ENCODE measurements around the gene PTPRCAP.
"Not testable (repeated sequence)": the region's sequence is repeated elsewhere in the genome, so short reads cannot be mapped to it uniquely, and the experiment has no call there.

The PTPRCAP gene

DNA sequence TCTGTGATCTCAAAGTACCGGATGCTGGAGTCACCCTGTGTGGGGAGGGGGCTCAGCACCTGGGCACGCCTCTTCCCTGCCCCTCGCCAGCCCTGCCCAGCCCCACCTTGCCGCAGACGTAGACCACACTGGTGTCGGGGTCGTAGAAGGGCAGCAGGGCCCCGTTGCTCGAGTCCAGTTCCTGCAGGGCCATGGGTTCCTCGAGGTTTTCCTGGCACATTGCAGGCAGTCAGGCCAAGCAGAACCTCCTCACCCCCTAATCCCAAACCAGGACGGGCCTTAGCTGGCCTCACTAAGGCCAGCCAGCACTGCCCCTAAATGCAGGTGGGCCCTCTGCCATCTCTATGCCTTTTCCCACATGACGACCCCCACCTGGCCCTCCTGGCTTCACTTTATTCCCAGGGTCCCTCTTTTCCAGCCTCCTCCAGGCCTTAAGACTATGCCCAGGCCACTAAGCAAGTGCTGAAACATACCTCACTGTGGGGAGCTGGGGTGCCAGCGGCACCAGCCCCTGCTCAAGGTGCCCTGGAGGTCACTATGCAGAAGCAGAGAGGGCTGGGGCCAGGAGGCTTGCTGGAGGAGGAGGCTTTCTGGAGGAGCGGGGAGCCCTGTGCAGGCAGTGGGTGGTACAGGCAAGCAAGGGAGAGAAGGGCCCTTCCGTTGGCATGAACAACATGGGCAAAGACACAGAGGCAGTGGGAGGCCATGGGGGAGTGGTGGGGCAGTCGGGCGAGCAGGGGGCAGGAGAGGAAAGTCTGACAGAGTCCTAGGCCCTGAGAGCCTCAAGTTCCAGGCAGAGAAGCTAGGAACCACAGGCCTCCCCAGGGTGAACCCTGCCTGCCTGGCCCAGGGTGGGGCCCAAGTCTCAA lies 3.0 kb upstream of the PTPRCAP start:
- no peak for DNase-seq (ENCODE audit: low spot score)

DNA sequence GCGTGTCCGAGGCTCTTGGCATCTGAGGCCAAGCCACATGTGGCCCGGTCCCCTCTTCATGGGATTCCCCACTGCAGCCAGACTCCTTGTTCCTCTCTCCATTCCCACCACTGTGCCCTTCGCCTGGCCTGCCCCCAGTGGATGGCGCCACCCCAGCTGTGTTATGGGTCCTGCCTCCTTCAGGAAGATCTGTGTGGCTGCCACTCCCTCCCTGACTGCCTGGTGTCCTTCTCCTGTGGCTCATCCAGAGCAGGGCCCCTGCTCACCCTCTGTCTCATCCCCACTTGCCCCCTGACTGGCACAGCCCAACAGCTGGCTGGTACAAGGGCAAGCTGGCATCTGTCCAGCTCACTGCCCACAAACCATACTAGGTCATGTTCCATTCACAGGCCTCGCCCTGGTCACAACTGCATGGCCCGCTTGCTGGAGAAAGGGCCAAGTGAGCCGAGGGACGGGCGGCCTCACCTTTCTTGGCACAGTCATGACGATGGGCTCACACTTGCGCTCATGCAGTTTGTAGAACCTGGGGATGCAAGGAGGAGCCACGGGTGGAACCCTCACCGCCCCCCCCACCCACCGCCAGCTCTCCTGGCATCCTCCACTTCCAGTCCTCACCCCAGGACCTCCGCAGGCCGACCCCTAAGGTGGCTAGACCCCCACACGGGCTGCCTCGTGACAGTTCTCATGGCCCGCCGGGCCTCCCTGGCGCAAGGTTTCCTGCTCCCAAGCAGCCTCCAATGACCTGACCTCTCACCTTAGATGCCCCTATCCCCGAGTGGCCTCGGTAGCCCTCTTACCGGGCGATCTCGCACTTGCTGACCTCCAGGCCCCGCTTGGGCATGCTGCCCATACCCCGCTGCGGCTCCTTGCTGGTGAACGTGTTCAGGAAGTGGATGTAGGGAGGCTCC lies 2.1 kb upstream of the PTPRCAP start:
- no peak for DNase-seq (ENCODE audit: low spot score)

DNA sequence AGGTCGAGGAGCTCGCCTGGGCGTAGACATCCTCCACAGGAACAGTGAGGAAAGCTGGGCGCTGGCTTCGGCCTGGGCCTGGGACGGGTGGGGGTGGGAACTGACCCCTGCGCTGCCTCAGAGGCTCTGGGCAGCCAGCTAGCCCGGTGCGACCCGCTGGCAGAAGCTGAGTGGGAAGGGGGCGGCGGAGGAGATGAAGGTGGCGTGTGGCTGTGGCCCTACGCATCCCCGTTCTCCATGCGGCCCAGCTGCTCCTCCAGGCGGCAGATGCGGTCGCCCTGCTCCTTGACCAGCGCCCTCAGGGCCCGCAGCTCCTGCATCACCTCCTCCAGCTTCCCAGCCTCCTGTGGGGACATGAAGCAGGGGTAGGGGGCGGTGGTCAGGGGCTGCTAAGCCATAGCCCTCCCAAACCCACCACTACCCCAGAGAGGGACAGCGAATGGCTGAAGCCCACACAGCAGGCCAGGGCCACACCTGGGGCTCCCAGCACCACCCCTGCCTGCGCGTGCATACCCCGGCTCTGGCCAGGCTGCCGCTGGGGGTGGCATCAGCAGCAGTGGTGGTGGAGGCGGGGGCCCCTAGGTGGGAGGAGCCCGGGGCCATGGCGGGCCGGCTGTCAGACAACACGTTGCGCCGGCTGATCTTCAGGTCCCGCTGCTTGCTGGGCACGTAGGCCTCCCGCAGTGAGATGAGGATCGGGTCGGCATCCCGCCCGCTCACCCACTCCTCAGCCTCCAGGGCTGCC lies 848 bp upstream of the PTPRCAP start:
- peak; percentile 71 for DNase-seq (ENCODE audit: low spot score)

DNA sequence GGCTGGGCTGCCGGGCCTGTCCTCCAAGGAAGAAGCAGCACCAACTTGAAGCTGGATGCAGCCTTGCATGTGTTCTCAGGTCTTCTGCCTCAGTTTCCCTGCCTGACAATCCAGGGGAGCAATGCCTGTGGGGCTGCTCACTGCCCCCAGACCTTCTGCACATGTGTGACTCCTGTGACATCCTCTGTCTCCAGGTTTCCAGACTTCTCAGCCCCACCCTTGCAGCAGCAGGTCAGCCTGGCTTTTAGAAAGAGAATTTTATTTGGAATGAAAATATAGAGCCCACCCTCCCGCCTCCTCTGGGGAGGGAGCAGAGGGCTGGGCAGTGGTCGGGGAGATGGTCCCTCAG lies 301 bp upstream of the PTPRCAP start:
- DNase-seq (ENCODE audit: low spot score), result no peak

DNA sequence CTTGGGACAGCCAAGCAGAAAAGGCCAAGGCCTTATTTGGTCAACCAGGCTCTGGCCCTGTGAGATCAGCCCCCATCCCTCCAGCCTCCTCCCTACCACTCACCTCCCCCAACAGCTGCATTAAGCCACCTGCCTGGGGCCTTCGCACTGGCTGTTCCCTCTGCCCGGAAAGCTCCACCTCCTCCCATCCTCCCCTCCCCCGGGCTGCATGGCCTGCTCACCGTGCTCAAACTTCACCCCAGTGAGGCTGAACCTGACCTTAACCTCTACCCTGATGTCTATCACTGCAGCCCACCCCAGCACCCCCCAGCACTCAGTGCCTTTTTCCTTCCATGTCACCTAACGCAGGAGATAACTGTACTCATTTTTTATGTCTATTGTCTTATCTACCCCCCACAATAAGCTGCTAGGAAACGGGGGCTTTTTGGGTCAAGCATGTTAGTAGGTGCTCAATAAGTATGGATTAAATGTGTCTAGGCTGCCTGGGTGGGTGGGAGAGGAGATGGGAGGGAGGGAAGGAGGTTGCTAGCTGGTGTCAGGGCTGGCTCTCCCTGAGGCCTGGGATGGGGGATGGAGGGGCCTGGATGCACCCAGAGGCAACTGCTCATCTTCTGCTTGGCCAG lies 912 bp downstream of the PTPRCAP start:
- peak; percentile 58 for DNase-seq (ENCODE audit: low spot score)

DNA sequence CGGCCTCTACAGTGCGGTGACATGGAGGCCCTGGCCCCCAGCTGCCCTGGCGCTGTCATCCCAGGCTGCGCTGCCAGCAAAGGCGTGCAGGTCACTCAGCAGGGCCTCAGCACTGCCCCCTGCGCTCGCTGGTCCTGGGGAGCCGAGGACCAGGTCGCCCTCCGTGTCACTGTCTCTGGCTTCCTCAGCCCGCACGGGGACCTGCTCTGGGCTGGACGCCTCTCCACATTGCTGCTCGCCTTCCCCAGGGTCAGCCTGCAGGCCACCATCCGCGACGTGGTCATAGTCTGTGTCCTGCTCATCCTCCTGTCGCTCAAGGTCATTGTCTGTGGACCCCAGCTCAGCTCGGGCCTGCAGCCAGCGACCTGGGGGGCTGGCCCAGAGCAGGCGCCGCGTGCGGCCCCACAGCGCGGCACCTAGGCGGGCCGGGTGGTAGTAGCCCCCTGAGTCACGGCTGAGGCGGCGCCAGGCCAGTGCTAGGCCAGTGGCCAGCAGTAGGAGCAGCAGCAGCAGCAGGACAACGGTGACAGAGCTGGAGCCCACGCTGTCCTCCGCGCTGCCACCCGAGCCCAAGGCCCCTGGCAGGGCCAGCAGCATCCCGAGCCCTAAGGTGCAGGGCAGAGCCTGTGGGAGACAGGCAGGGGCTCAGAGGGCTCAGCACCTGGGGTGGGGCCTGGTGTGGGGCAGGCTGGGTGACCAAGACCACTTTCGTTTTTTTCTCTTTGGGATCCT lies 1.6 kb downstream of the PTPRCAP start:
- DNase-seq (ENCODE audit: low spot score), result no peak

DNA sequence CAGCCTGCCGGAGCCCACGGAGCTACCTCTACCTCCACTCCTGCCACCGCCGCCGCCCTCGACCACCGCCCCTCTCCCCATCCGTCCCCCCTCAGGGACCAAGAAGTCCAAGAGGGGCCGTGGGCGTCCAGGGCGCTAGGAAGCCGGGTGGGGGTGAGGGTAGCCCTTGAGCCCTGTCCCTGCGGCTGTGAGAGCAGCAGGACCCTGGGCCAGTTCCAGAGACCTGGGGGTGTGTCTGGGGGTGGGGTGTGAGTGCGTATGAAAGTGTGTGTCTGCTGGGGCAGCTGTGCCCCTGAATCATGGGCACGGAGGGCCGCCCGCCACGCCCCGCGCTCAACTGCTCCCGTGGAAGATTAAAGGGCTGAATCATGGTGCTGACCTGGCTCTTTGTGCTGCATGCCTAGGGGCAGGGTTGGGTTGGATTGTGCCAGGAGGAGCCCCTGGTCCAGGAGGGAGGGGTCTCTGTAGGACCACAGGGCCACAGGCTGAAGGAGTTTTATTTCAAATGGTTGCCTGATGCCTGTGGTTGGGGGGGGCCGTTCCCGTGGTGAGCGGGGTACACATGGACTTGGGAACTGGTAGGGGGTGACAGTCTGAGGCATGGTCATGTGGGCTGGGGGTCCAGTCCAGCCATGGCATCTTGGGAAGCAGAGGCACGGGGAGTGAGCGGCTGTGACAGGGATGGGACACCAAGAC lies 2.3 kb downstream of the PTPRCAP start:
- no peak for DNase-seq (ENCODE audit: low spot score)

DNA sequence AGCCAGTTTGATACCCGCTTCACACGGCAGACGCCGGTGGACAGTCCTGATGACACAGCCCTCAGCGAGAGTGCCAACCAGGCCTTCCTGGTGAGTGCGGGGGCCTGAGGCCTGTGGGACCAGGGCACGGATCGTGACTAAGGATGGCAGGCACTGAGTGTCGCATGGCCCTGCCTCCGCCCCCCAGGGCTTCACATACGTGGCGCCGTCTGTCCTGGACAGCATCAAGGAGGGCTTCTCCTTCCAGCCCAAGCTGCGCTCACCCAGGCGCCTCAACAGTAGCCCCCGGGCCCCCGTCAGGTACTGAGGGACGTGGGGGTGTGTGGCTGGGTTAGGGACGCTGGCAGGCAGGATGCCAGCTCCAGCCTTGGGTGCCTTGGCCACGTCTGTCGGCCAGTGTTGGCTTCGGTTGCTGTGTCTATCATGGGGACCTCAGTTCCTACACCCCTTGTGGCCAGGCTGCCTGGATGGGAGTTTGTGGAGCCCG lies 3.0 kb downstream of the PTPRCAP start:
- DNase-seq (ENCODE audit: low spot score), result no peak

DNA sequence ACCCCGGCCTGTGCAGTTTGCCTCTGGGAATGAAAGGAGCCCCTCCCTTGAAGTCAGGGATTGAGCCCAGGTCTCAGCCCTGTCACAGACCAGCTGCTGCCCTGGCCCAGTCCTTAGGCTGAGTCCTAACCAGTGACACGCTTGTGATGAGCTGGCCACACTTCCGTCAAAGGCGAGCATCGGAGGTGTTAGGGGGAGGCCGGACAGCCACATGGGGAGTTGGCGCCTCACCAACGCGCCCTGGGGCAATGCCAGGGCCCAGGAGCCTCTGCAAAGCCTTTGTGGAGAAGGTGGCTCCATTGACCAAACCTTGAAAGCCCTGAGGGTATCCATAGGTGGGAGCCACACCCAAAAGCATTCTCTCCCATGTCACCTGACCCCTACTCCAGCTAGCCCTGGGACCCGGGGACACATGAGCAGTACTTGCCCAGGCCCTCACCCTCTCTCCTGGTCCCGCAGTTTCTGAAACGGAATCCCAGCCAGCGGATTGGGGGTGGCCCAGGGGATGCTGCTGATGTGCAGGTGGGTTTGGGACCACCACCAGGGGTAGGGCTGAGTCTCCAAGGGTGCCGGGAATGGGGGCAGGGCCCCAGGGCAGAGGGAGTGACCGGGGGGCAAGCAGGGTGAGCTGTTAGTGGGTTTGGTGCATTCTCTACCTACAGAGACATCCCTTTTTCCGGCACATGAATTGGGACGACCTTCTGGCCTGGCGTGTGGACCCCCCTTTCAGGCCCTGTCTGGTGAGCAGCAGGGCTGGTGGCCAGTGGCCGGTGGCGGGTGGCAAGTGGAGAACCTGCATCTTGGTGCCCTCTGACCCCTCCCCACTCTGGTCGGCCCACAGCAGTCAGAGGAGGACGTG lies 3.7 kb downstream of the PTPRCAP start:
- no peak for DNase-seq (ENCODE audit: low spot score)

DNA sequence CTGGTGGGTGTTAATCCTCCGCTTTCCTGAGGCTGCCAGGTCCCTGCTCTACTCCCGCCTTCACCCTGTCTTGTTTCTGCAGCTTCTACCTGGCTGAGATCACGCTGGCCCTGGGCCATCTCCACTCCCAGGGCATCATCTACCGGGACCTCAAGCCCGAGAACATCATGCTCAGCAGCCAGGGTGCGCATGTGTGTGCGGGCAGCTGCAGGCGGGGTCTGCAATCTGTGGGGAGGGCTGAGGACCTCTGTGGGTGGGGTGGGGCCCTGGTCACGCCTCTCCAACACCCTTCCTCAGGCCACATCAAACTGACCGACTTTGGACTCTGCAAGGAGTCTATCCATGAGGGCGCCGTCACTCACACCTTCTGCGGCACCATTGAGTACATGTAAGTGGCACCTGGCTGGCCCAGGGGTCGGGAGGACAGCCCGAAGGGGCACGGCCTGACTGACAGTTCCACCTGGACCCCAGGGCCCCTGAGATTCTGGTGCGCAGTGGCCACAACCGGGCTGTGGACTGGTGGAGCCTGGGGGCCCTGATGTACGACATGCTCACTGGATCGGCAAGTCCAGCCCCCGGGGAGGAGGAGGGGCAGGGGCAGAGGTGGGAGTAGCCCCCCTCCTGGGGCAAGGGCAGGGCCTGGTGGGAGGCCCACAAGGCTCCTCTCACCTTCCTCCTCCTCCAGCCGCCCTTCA lies 4.7 kb downstream of the PTPRCAP start:
- DNase-seq (ENCODE audit: low spot score), result no peak

DNA sequence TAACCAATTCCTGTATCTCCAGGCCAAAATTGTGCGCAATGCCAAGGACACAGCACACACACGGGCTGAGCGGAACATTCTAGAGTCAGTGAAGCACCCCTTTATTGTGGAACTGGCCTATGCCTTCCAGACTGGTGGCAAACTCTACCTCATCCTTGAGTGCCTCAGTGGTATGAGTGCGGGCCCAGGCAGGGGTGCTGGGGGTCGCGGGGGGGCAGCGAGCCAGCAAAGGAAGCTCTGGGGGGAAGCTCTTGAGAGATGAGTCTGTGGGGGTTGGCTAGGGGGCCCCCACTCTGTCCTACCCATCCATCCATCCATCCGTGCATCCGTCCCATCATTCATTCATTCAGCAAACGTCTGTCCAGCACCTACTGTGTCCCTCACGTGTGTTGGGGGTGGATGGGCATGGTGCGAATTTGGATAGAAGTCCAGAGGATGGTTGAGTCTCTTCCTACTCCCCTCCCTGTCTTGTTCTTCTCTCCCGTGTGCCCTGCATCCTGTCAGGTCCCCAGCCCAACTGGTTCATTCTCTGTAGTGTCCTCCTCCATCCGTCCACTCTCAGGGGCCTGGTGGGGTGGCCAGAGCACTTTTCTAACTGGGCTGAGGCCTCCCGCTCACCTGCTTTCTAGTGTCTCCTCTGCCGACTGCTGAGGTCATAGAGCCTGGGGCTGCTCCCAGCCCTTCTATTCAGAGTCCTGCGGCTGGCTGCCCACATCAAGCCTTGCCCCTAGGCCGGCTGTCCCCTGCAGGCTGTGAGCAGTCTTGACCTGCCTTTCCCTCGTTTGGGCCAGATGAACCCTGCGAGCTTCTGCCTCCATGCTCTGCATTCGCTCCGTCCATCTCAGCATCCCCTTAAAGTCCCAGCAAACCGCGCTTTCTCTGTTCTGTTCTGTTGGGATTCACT lies 5.9 kb downstream of the PTPRCAP start:
- no peak for DNase-seq (ENCODE audit: low spot score)

DNA sequence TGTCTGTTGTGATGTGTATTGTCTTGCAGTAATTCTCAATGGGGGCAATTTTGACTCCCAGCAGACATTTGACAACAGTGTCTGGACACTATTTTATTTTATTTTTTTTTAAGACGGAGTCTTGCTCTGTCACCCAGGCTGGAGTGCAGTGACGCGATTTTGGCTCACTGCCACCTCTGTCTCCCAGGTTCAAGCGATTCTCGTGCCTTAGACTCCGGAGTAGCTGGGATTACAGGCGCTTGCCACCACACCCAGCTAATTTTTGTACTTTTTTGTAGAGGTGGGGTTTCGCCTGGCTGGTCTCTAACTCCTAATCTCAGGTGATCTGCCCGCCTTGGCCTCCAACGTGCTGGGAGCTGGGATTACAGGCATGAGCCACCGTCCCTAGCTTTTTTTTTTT lies 7.8 kb downstream of the PTPRCAP start:
- no peak for DNase-seq (ENCODE audit: low spot score)

DNA sequence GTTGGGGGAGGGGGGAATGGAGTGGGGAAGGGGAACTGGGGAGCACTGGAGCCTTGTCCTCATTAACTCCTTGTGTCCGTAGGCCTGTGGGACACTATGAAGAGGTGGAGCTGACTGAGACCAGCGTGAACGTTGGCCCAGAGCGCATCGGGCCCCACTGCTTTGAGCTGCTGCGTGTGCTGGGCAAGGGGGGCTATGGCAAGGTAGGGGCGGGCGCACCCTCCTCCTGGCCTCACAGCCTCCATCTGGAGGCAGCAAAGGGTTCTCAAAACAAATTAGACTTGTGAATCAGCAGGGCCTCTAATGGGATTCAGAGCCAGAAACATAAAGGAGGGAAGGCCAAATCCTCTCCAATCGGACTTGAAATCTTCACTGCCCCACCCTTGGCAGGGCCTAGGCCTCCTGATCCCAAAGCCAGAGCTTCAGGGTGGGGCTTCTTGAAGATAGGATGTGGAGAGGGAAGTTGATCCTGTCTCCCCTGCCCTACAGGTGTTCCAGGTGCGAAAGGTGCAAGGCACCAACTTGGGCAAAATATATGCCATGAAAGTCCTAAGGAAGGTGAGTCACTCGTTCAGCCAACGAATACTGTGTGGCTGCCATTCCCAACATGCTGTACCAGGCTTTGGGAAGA lies 8.3 kb downstream of the PTPRCAP start:
- DNase-seq (ENCODE audit: low spot score), result no peak

DNA sequence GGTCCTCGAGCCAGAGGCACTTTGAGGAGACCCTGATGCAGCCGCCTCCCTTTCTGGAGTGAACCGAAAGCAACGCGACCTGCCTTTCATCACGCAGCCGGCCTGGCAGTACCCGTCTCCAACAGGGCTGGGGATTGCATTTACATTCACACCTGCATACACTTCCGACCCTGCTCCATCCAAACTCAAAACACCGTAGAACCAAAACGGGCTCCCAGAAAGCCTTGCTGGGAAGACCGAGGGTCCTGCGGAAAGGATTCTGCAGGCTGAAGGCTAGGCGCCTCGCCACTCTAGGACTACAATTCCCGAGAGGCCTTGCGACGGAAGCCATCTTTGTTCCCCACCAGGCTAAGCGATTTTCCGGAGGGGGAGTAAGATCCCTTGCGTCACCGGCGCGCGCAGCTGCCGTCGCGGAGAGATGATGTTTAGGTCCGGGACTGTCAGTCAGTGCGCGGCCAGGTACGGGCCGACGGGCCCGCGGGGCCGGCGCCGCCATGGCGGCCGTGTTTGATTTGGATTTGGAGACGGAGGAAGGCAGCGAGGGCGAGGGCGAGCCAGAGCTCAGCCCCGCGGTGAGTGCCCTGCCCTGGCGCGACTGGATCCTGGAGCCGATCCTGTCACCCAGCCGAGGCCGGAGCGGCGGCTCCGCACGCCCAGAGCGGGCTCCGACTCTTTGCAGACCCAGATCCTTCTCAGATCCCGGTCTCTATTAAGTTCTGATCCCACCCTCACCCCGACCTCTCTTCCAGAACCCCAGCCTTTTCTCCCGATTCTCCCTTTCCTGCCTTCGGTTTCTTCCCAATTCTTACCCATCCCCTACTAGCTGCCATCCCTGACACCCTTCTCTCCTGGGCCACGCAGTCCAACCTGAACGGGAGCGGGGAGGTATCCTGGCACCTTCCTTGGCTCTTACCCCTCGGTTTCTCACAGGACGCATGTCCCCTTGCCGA lies 9.2 kb downstream of the PTPRCAP start, which contains the start of gene RPS6KB2:
Gene RPS6KB2, plus strand, starts transcription at position 443 of the 950 bp plus-strand sequence. Its CDS starts 52 bp downstream, at position 495.
- peak; percentile 98 for DNase-seq (ENCODE audit: low spot score)

DNA sequence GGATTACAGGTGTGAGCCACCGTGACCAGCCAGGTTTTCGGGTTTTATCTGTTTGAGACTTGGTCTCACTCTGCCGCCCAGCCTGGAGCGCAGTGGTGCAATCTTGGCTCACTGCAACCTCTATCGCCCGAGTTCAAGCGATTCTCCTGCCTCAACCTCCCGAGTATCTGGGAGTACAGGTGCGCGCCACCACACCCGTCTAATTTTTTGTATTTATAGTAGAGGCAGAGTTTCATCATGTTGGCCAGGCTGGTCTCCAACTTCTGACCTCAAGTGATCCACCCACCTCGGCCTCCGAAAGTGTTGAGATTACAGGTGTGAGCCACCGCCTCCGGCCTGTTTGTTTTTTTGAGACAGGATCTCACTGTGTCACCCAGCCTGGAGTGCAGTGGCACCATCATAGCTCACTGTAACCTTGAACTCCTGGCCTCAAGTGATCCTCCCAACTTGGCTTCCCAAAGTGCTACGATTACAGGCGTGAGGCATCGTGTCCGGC lies 10.1 kb downstream of the PTPRCAP start:
- not testable (repeated sequence) for DNase-seq (ENCODE audit: low spot score)

Data from CD4-positive, alpha-beta T cell treated with Interleukin-15 for 4 hours (primary cell).